Measurements from ENCODE around the gene ADRA2B.

ADRA2B gene

GRCh38 chr2:96159084-96159830 is 42.9 kb upstream of the ADRA2B start:
- no peaks in the 10 kb centered on the region for H3K36me3 Mint-ChIP-seq (ENCODE audit: low read depth)
- TF ChIP-seq CTCF (IDR thresholded peaks at IDR 0.05; ENCODE audit: unreplicated experiment in 3 of 3), result no peak
- no peak overlapping the region for H3K4me3 Mint-ChIP-seq
- H3K9me3 Mint-ChIP-seq, result peaks cover 5% of the 10 kb centered on the region
- peaks cover 36% of the 10 kb centered on the region for H3K4me1 Mint-ChIP-seq
- peaks cover 18% of the 10 kb centered on the region for H3K27me3 Mint-ChIP-seq (ENCODE audit: low read depth)
- peak overlapping the region in 2 of 3 experiments; percentile 25 to 30 for H3K27ac Mint-ChIP-seq

GRCh38 chr2:96158554-96158940 is 42.2 kb upstream of the ADRA2B start:
- no peaks in the 10 kb centered on the region for H3K36me3 Mint-ChIP-seq (ENCODE audit: low read depth)
- peaks cover 18% of the 10 kb centered on the region for H3K27me3 Mint-ChIP-seq (ENCODE audit: low read depth)
- H3K9me3 Mint-ChIP-seq, result peaks cover 5% of the 10 kb centered on the region
- H3K27ac Mint-ChIP-seq, result no peak overlapping the region
- no peak for TF ChIP-seq CTCF (IDR thresholded peaks at IDR 0.05; ENCODE audit: unreplicated experiment in 3 of 3)
- H3K4me3 Mint-ChIP-seq, result no peak overlapping the region
- H3K4me1 Mint-ChIP-seq, result peaks cover 32% of the 10 kb centered on the region

- H3K9me3 Mint-ChIP-seq, result peaks cover 5% of the 10 kb centered on the region
- peak overlapping the region in 1 of 3 experiments; percentile 43 for H3K27ac Mint-ChIP-seq
These were observed 41.5 kb upstream of the ADRA2B start for GRCh38 chr2:96157649-96158553.

GRCh38 chr2:96156926-96157648 is 40.7 kb upstream of the ADRA2B start:
- no peak overlapping the region for H3K27ac Mint-ChIP-seq
- TF ChIP-seq CTCF (IDR thresholded peaks at IDR 0.05; ENCODE audit: unreplicated experiment in 3 of 3), result no peak
- H3K27me3 Mint-ChIP-seq (ENCODE audit: low read depth), result peaks cover 14% of the 10 kb centered on the region
- H3K36me3 Mint-ChIP-seq (ENCODE audit: low read depth), result no peaks in the 10 kb centered on the region
- H3K9me3 Mint-ChIP-seq, result peaks cover 5% of the 10 kb centered on the region
- H3K4me3 Mint-ChIP-seq, result no peak overlapping the region
- peaks cover 34% of the 10 kb centered on the region for H3K4me1 Mint-ChIP-seq

More at GRCh38 chr2:96157649-96158553, 41.5 kb upstream of the ADRA2B start:
- H3K4me3 Mint-ChIP-seq, result no peak overlapping the region
- peaks cover 37% of the 10 kb centered on the region for H3K4me1 Mint-ChIP-seq
- H3K36me3 Mint-ChIP-seq (ENCODE audit: low read depth), result no peaks in the 10 kb centered on the region
- no peak for TF ChIP-seq CTCF (IDR thresholded peaks at IDR 0.05; ENCODE audit: unreplicated experiment in 3 of 3)
- peaks cover 18% of the 10 kb centered on the region for H3K27me3 Mint-ChIP-seq (ENCODE audit: low read depth)

GRCh38 chr2:96156011-96156820 is 39.8 kb upstream of the ADRA2B start:
- no peaks in the 10 kb centered on the region for H3K36me3 Mint-ChIP-seq (ENCODE audit: low read depth)
- TF ChIP-seq CTCF (IDR thresholded peaks at IDR 0.05; ENCODE audit: unreplicated experiment in 3 of 3), result no peak

More at GRCh38 chr2:96156011-96156820, 39.8 kb upstream of the ADRA2B start:
- Mint-ChIP-seq H3K27ac (peak overlapping the region in 1 of 3 experiments; percentile 29), H3K9me3 (peaks cover 5% of the 10 kb centered on the region), H3K4me3 (no peak overlapping the region), H3K27me3 (ENCODE audit: low read depth) (peaks cover 14% of the 10 kb centered on the region), H3K4me1 (peaks cover 31% of the 10 kb centered on the region)

Data from nephron (organoid).